ENCODE results near the gene BEST3. TPM values are rescaled to one million over a fixed set of nuclear protein-coding genes. Genes with fewer than 3 reads are reported as not detected.

The BEST3 gene
- total and polyA plus RNA-seq, 2 donors (not counting 1 experiment from before 2014, with no cell fraction given): not detected

DNA sequence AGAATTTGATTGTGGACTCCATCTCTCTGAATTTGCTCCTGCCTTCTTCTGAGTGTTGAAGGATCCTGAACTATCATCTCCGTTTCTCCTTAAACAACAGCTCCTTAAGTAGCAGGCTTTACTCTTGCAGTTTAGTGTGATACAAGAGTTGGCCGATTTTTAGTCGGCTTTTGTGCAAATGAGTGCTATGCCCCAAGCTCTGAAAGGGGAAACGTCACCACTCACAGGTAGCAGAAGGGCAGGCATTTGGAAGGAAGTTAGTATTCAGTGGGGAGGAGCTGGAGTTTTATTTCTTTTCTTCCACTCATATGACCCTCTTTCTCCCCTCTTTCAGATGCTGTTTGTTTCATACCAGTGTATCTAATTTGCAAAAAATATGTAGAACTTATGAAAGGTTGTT, 51.9 kb downstream of the BEST3 start:
- no peak overlapping the region for H3K9ac ChIP-seq (ENCODE audit: insufficient read depth, low read length)
- no peaks in the 10 kb centered on the region for H4K20me1 ChIP-seq (ENCODE audit: control insufficient read depth, extremely low read depth, insufficient read depth, low read length)
- no peak overlapping the region for H3K27ac ChIP-seq (ENCODE audit: insufficient read depth, low read length)
- no peak overlapping the region for H2AFZ ChIP-seq (ENCODE audit: low read length)
- no peaks in the 10 kb centered on the region for H3K79me2 ChIP-seq (ENCODE audit: control insufficient read depth, insufficient read depth, low read length)
- no peak overlapping the region for H3K4me3 ChIP-seq (replicated peaks in 1 of 4; ENCODE audit: control extremely low read depth in 1 of 4, insufficient read depth in 1 of 4, low read depth in 3 of 4, low read length in 4 of 4)
- no peak overlapping the region for H3K4me2 ChIP-seq (ENCODE audit: extremely low read depth, insufficient read depth, low read length)
- no peaks in the 10 kb centered on the region for H3K4me1 ChIP-seq (ENCODE audit: control insufficient read depth, extremely low read depth, insufficient read depth, low read length)
- no peaks in the 10 kb centered on the region for H3K36me3 ChIP-seq (ENCODE audit: control insufficient read depth, insufficient read depth, low read length)
- no peaks in the 10 kb centered on the region for H3K9me3 ChIP-seq (ENCODE audit: control insufficient read depth, insufficient read depth, low read depth, low read length)
- no peak for DNase-seq (ENCODE audit: low read depth in 2 of 2)
- no peak for TF ChIP-seq EZH2 (IDR thresholded peaks at IDR 0.05; ENCODE audit: low read length, missing control alignments)
- TF ChIP-seq, protein P1, sequence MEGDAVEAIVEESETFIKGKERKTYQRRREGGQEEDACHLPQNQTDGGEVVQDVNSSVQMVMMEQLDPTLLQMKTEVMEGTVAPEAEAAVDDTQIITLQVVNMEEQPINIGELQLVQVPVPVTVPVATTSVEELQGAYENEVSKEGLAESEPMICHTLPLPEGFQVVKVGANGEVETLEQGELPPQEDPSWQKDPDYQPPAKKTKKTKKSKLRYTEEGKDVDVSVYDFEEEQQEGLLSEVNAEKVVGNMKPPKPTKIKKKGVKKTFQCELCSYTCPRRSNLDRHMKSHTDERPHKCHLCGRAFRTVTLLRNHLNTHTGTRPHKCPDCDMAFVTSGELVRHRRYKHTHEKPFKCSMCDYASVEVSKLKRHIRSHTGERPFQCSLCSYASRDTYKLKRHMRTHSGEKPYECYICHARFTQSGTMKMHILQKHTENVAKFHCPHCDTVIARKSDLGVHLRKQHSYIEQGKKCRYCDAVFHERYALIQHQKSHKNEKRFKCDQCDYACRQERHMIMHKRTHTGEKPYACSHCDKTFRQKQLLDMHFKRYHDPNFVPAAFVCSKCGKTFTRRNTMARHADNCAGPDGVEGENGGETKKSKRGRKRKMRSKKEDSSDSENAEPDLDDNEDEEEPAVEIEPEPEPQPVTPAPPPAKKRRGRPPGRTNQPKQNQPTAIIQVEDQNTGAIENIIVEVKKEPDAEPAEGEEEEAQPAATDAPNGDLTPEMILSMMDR (conservative IDR thresholded peaks at IDR 0.05 in 1 of 2, IDR thresholded peaks at IDR 0.05 in 1 of 2; ENCODE audit: low read depth in 1 of 2, low read length in 2 of 2): no peak
- no peaks in the 10 kb centered on the region for H3K27me3 ChIP-seq (ENCODE audit: control insufficient read depth, insufficient read depth, low read length)

DNA sequence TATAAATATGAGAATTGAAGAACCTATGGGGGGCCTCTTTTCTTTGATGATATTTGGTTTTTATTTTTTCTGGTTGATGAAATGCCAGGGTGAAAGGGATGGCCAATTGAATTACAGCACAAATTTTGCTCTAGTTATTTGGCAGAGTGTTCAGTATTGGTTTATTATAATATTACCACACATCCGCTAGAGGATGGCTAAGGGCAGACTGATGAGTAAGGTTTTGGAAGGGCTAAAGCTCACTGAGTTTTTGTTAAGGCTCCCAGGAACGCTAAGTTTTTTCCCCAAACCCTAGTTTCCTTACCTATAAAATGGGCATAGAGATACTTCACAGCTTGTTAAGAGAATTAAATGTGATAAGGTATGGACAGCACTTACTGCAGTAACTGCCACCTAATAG, 54.1 kb downstream of the BEST3 start:
- no peaks in the 10 kb centered on the region for H3K36me3 ChIP-seq (ENCODE audit: control insufficient read depth, insufficient read depth, low read length)
- H4K20me1 ChIP-seq (ENCODE audit: control insufficient read depth, extremely low read depth, insufficient read depth, low read length): no peaks in the 10 kb centered on the region
- H3K4me1 ChIP-seq (ENCODE audit: control insufficient read depth, extremely low read depth, insufficient read depth, low read length): no peaks in the 10 kb centered on the region
- H2AFZ ChIP-seq (ENCODE audit: low read length): no peak overlapping the region
- no peak overlapping the region for H3K9ac ChIP-seq (ENCODE audit: insufficient read depth, low read length)
- H3K27me3 ChIP-seq (ENCODE audit: control insufficient read depth, insufficient read depth, low read length): no peaks in the 10 kb centered on the region
- TF ChIP-seq, protein P1 (conservative IDR thresholded peaks at IDR 0.05 in 1 of 2, IDR thresholded peaks at IDR 0.05 in 1 of 2; ENCODE audit: low read depth in 1 of 2, low read length in 2 of 2): no peak
- TF ChIP-seq EZH2 (IDR thresholded peaks at IDR 0.05; ENCODE audit: low read length, missing control alignments): no peak
- H3K79me2 ChIP-seq (ENCODE audit: control insufficient read depth, insufficient read depth, low read length): no peaks in the 10 kb centered on the region
- peak in 1 of 2 donors; percentile 37 for DNase-seq (ENCODE audit: low read depth in 2 of 2)
- no peaks in the 10 kb centered on the region for H3K9me3 ChIP-seq (ENCODE audit: control insufficient read depth, insufficient read depth, low read depth, low read length)
- no peak overlapping the region for H3K4me3 ChIP-seq (replicated peaks in 1 of 4; ENCODE audit: control extremely low read depth in 1 of 4, insufficient read depth in 1 of 4, low read depth in 3 of 4, low read length in 4 of 4)
- no peak overlapping the region for H3K4me2 ChIP-seq (ENCODE audit: extremely low read depth, insufficient read depth, low read length)
- H3K27ac ChIP-seq (ENCODE audit: insufficient read depth, low read length): no peak overlapping the region

DNA sequence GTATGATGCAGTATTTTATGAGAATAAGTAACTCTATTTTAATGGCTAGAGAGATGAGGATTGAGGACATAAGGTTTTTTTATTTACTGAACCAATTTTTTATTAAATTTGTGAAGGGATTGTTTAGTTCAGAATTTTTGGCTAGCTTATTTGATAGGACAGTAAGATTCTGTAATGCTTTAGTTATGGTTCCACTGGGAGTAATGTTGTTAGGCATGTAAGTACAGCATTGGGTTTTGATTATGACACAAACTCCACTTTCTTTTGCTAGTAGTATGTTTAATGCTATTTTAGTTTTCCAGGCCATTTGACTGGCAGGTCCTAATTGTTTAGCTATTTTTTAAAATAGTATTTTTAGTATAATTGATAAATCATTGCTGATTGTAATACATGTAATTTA, 54.6 kb downstream of the BEST3 start:
- Histone ChIP-seq H3K4me1 (ENCODE audit: control insufficient read depth, extremely low read depth, insufficient read depth, low read length) (no peaks in the 10 kb centered on the region), H3K79me2 (ENCODE audit: control insufficient read depth, insufficient read depth, low read length) (no peaks in the 10 kb centered on the region), H3K4me2 (ENCODE audit: extremely low read depth, insufficient read depth, low read length) (no peak overlapping the region), H3K27me3 (ENCODE audit: control insufficient read depth, insufficient read depth, low read length) (no peaks in the 10 kb centered on the region), H3K9me3 (ENCODE audit: control insufficient read depth, insufficient read depth, low read depth, low read length) (no peaks in the 10 kb centered on the region), H4K20me1 (ENCODE audit: control insufficient read depth, extremely low read depth, insufficient read depth, low read length) (no peaks in the 10 kb centered on the region), H3K9ac (ENCODE audit: insufficient read depth, low read length) (no peak overlapping the region), H2AFZ (ENCODE audit: low read length) (no peak overlapping the region), H3K27ac (ENCODE audit: insufficient read depth, low read length) (no peak overlapping the region), H3K4me3 (replicated peaks in 1 of 4; ENCODE audit: control extremely low read depth in 1 of 4, insufficient read depth in 1 of 4, low read depth in 3 of 4, low read length in 4 of 4) (no peak overlapping the region), H3K36me3 (ENCODE audit: control insufficient read depth, insufficient read depth, low read length) (no peaks in the 10 kb centered on the region)
- DNase-seq (ENCODE audit: low read depth in 2 of 2): no peak
- TF ChIP-seq, protein P1 (conservative IDR thresholded peaks at IDR 0.05 in 1 of 2, IDR thresholded peaks at IDR 0.05 in 1 of 2; ENCODE audit: low read depth in 1 of 2, low read length in 2 of 2): no peak
- no peak for TF ChIP-seq EZH2 (IDR thresholded peaks at IDR 0.05; ENCODE audit: low read length, missing control alignments)

All from fibroblast of lung (primary cell).